B cell (primary cell): ENCODE data around the gene STX1A. TPM values are rescaled to one million over a fixed set of nuclear protein-coding genes. Genes with fewer than 3 reads are reported as not detected.

Experiments
- ATAC-seq: fragments of 200-7000 bp; cut with Tn5 transposase; one replicate; pipeline ENCODE4 v1.10.0; 2021; ENCODE audit warnings: low read depth, mild to moderate bottlenecking, moderate number of reproducible peaks, moderate library complexity
- CTCF ChIA-PET: fragments of 350-600 bp; sonication (Branson Sonifier 250); formaldehyde crosslinking; loops from one replicate; lab custom pipeline; 2021; ENCODE audit warnings: antibody characterized with exemption, inconsistent platforms; lab: Charles Lee
- POLR2A ChIA-PET: fragments of 350-600 bp; sonication (Branson Sonifier 250); formaldehyde crosslinking; loops from one replicate; lab custom pipeline; 2021; ENCODE audit warnings: antibody characterized with exemption; lab: Charles Lee
- DNase-seq: peaks from one replicate; pipeline ENCODE4 v3.0.0; 2013
- H2AFZ ChIP-seq: 2 replicates; pipeline ENCODE4 v1.6.1; 2012; ENCODE audit warnings: mild to moderate bottlenecking, low read depth, low read length; ENCODE audit not compliant: insufficient read depth, poor library complexity, severe bottlenecking
- H3K27ac ChIP-seq, 2 donors: 1 replicate in 1 of 2; 2 replicates in 1 of 2; pipeline ENCODE4 v1.5.1; 2012 to 2013; ENCODE audit warnings: low read length in 2 of 2, mild to moderate bottlenecking in 2 of 2, moderate library complexity in 1 of 2
- H3K27me3 ChIP-seq, 4 experiments: fragments of 200-600 bp in 1 of 4; sonication (generic) in 1 of 4; replicated peaks in 1 of 4; 1 replicate in 2 of 4; 2 replicates in 2 of 4; pipeline versions ENCODE4 v1.6.1 to v1.7.0; 2013 to 2016; ENCODE audit warnings: low read length in 3 of 4, mild to moderate bottlenecking in 2 of 4, mixed read lengths in 1 of 4, moderate library complexity in 1 of 4; ENCODE audit not compliant: insufficient read depth in 4 of 4, control insufficient read depth in 3 of 4; ENCODE audit errors: control extremely low read depth in 1 of 4
- H3K36me3 ChIP-seq, 2 experiments: replicated peaks in 1 of 2; 1 replicate in 1 of 2; 2 replicates in 1 of 2; pipeline versions ENCODE4 v1.6.1 to v1.7.1; 2013; ENCODE audit warnings: low read length in 1 of 2; ENCODE audit not compliant: insufficient read depth in 2 of 2, control insufficient read depth in 1 of 2; ENCODE audit errors: control extremely low read depth in 1 of 2, extremely low read depth in 1 of 2
- H3K4me1 ChIP-seq, 2 donors: fragments of 200-600 bp in 1 of 2; sonication (generic) in 1 of 2; 1 replicate in 1 of 2; 2 replicates in 1 of 2; pipeline versions ENCODE4 v1.5.1 to v1.6.1; 2013 to 2017; ENCODE audit warnings: low read length in 2 of 2; ENCODE audit not compliant: control insufficient read depth in 2 of 2, insufficient read depth in 2 of 2
- H3K4me2 ChIP-seq: replicated peaks from 2 replicates; pipeline ENCODE3; 2012; ENCODE audit warnings: mild to moderate bottlenecking, low read depth, low read length; ENCODE audit not compliant: poor library complexity, severe bottlenecking
- H3K4me3 ChIP-seq, 5 experiments: fragments of 200-600 bp in 1 of 5; sonication (generic) in 1 of 5; 1 replicate in 3 of 5; 2 replicates in 2 of 5; pipeline versions ENCODE4 v1.5.1 to v1.7.0; 2011 to 2016; ENCODE audit warnings: low read length in 4 of 5, mild to moderate bottlenecking in 4 of 5, low read depth in 2 of 5, control low read depth in 1 of 5, moderate library complexity in 1 of 5; ENCODE audit not compliant: insufficient read depth in 1 of 5; ENCODE audit errors: control extremely low read depth in 1 of 5, extremely low read depth in 1 of 5
- H3K79me2 ChIP-seq: fragments of 200-600 bp; sonication (generic); one replicate; pipeline ENCODE4 v1.6.0; 2016; ENCODE audit warnings: low read length; ENCODE audit not compliant: control insufficient read depth, insufficient read depth
- H3K9ac ChIP-seq: fragments of 200-600 bp; sonication (generic); 2 replicates; pipeline ENCODE4 v1.6.1; 2017; ENCODE audit warnings: mild to moderate bottlenecking, low read length, moderate library complexity
- H3K9me3 ChIP-seq, 3 donors: one replicate each; pipeline versions ENCODE4 v1.6.1 to v1.7.1; 2013; ENCODE audit warnings: low read length in 2 of 3; ENCODE audit not compliant: control insufficient read depth in 2 of 3, insufficient read depth in 1 of 3; ENCODE audit errors: control extremely low read depth in 1 of 3
- H4K20me1 ChIP-seq: 2 replicates; pipeline ENCODE4 v1.6.0; 2012; ENCODE audit warnings: mild to moderate bottlenecking, low read length; ENCODE audit not compliant: insufficient read depth, control insufficient read depth, poor library complexity, severe bottlenecking
- H3K27ac Mint-ChIP-seq: one replicate; pipeline ENCODE4 v1.8.0; 2021; ENCODE audit warnings: mixed read lengths
- H3K27me3 Mint-ChIP-seq: one replicate; pipeline ENCODE4 v1.8.0; 2021; ENCODE audit warnings: mixed read lengths
- H3K4me1 Mint-ChIP-seq: one replicate; pipeline ENCODE4 v1.8.0; 2021; ENCODE audit warnings: mixed read lengths
- H3K4me3 Mint-ChIP-seq: one replicate; pipeline ENCODE4 v1.8.0; 2021; ENCODE audit warnings: mixed read lengths
- H3K9me3 Mint-ChIP-seq: one replicate; pipeline ENCODE4 v1.8.0; 2022; ENCODE audit warnings: mixed read lengths; ENCODE audit not compliant: insufficient read depth
- CTCF ChIP-seq: fragments of 200-600 bp; IDR thresholded peaks from one replicate; pipeline ENCODE4 v1.8.0; 2022; ENCODE audit warnings: antibody characterized with exemption, mild to moderate bottlenecking
- EZH2 ChIP-seq: IDR thresholded peaks from 2 replicates; pipeline ENCODE4 v1.6.1; 2012; ENCODE audit warnings: borderline replicate concordance, low read depth, mild to moderate bottlenecking, moderate library complexity, low read length; ENCODE audit not compliant: insufficient read depth, poor library complexity, severe bottlenecking
- WGBS: methylation state at CpG from one replicate; pipeline ENCODE4 v1.1.5; 2013; ENCODE audit warnings: missing lambda C conversion rate; ENCODE audit not compliant: insufficient coverage; 5-methylcytosine and 5-hydroxymethylcytosine counted together
- intact Hi-C: fragments of 100-400 bp; cut with micrococcal nuclease; formaldehyde crosslinking; loops from one replicate; pipeline ENCODE4 v1.10.0; 2022
- polyA plus RNA-seq: library from polyadenylated mRNA; depleted of rRNA; stranded (reverse); fragments of >200 nt; gene quantifications from 2 replicates; pipeline ENCODE4 v1.2.3, GENCODE V29; 2012
- total RNA-seq, 2 donors: library from RNA; stranded (reverse); fragments of 120-200 nt in 1 of 2; gene quantifications; 1 replicate in 1 of 2; 2 replicates in 1 of 2; pipeline versions ENCODE4 v1.2.3 to v1.2.4, GENCODE V29; 2013 to 2022

The STX1A gene
- total and polyA plus RNA-seq, 2 donors (not counting 1 experiment from before 2014, with no cell fraction given), result 3.1 to 9.6 TPM

GRCh38 chr7:73703757-73704639 is 15.5 kb downstream of the STX1A start:
- ChIA-PET POLR2A (interaction anchor here (0.7 to 0.9 kb wide), 2 partner anchors 36 to 182 kb away, joined by 3 read pairs; partner anchors contain the start of genes BAZ1B and VPS37D), CTCF (interaction anchor here (0.5 to 1.6 kb wide), 3 partner anchors 97 to 442 kb away, joined by 3 to 4 read pairs (median 3); no protein-coding TSS in a partner anchor)
- H3K4me2 ChIP-seq, result peak overlapping the region; percentile 69
- peak overlapping the region in 3 of 5 experiments; percentile 23 to 34 (median 31) for H3K4me3 ChIP-seq
- 30% methylated on average over 30 of the region's 45 CpGs for WGBS
- no peaks in the 10 kb centered on the region for H3K79me2 ChIP-seq
- peak overlapping the region; percentile 56 for H2AFZ ChIP-seq
- no peak overlapping the region for H3K27ac ChIP-seq
- peak overlapping the region; percentile 48 for H3K9ac ChIP-seq
- ATAC-seq (peak; percentile 59), DNase-seq (peak; percentile 58)
- Mint-ChIP-seq H3K27ac (no peak overlapping the region), H3K9me3 (no peaks in the 10 kb centered on the region), H3K4me1 (peaks cover 25% of the 10 kb centered on the region), H3K27me3 (peaks cover 7% of the 10 kb centered on the region), H3K4me3 (peak overlapping the region; percentile 63)
- peaks cover 0 to 2% of the 10 kb centered on the region in 2 experiments for H3K36me3 ChIP-seq
- peaks cover 0 to 10% (median 0%) of the 10 kb centered on the region in 4 experiments for H3K27me3 ChIP-seq
- peaks cover 0 to 5% (median 0%) of the 10 kb centered on the region in 3 donors for H3K9me3 ChIP-seq
- TF ChIP-seq EZH2 (no peak), CTCF (no peak)
- intact Hi-C loops, result no loop called here
- peaks cover 18 to 22% of the 10 kb centered on the region in 2 donors for H3K4me1 ChIP-seq
- H4K20me1 ChIP-seq, result no peaks in the 10 kb centered on the region

- peaks cover 0 to 5% (median 0%) of the 10 kb centered on the region in 3 donors for H3K9me3 ChIP-seq
- no peak for ATAC-seq
- POLR2A ChIA-PET, result interaction anchor here (0.7 kb wide), 1 partner anchor 181 kb away, joined by 3 read pairs; the partner anchor contains the start of gene BAZ1B
- H3K4me3 ChIP-seq, result peak overlapping the region in 2 of 5 experiments; percentile 23 to 34
- H3K27me3 ChIP-seq, result peaks cover 0 to 10% (median 0%) of the 10 kb centered on the region in 4 experiments
- H4K20me1 ChIP-seq, result no peaks in the 10 kb centered on the region
- 70% methylated on average over 9 of the region's 13 CpGs for WGBS
- Mint-ChIP-seq H3K4me3 (peak overlapping the region; percentile 52), H3K27ac (no peak overlapping the region), H3K27me3 (peaks cover 7% of the 10 kb centered on the region), H3K9me3 (no peaks in the 10 kb centered on the region), H3K4me1 (peaks cover 25% of the 10 kb centered on the region)
- H3K79me2 ChIP-seq, result no peaks in the 10 kb centered on the region
- H3K9ac ChIP-seq, result peak overlapping the region; percentile 48
- CTCF ChIA-PET, result no interaction called here
- H2AFZ ChIP-seq, result peak overlapping the region; percentile 56
- H3K36me3 ChIP-seq, result peaks cover 0 to 6% of the 10 kb centered on the region in 2 experiments
- DNase-seq, result no peak
- no peak overlapping the region for H3K27ac ChIP-seq
- TF ChIP-seq CTCF (no peak), EZH2 (no peak)
- H3K4me1 ChIP-seq, result peaks cover 18 to 22% of the 10 kb centered on the region in 2 donors
- intact Hi-C loops, result no loop called here
- H3K4me2 ChIP-seq, result peak overlapping the region; percentile 69
Observed at GRCh38 chr7:73703225-73703624, 16.2 kb downstream of the STX1A start.
